AG04449 (cell line): Measurements from ENCODE around the gene EPB41.

Experiments used
- CTCF ChIA-PET: fragments of 350-600 bp; formaldehyde crosslinking; extraction: SDS; loops from one replicate; lab custom pipeline; 2021; ENCODE audit warnings: antibody characterized with exemption; lab: Yijun Ruan, JAX
- POLR2A ChIA-PET: fragments of 400-600, 350-600 bp; formaldehyde crosslinking; extraction: SDS; loops from one replicate; lab custom pipeline; 2020; ENCODE audit warnings: antibody characterized with exemption, inconsistent platforms; lab: Yijun Ruan, JAX
- DNase-seq: peaks from one replicate; pipeline ENCODE4 v3.0.0-alpha.2; 2010; ENCODE audit warnings: low read depth, low spot score
- H3K4me3 ChIP-seq: 2 replicates; pipeline ENCODE4 v1.5.1; 2011; ENCODE audit warnings: low read depth, mild to moderate bottlenecking, control low read depth, low read length
- TF ChIP-seq, protein P1 (sequence below): IDR thresholded peaks from one replicate; pipeline ENCODE4 v1.5.1; 2011; ENCODE audit warnings: mild to moderate bottlenecking, moderate library complexity, low read length, control low read depth, inconsistent platforms; ENCODE audit not compliant: insufficient read depth; ENCODE audit errors: missing control alignments

Gene EPB41

DNA sequence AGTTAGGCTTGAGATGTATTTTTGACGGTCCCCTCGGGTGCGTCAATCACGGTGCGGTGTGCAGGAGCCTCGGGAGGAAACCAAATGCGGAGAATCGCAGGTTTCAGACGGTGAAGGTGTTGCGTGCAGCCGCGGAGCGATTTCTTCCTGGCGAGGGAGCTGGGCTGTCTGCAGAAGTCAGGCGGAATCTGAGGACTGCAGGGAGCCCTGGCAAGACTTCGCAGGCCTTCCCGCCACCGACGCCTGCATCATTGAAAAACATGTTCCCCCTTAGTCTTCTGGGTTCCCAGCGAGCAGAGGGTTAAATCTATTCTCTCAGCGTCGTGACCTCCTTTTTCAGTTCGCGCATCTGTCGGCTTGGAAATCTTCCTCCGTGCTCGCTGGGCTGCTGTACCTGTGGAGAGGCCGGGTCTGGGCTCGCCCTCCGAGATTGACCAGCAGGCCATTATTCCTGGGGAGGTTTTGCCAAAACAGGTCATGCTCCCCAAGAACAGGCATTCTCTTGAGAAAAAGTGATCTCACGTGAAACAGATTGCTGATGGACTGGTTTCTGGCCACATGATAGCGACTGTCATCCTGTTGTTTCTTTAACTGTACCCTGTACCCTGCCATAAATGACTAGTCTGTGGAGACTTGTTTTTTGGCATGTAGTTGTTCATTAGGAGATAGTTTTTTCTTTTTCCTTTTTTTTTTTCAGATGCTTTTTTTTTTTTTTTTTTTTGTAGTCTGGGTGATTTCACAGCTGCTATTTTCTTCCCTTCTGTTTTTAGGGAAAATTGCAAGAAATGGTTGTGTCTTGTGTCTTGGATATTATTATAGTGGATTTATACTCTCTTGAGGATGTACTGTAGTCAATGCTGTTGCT lies 894 bp downstream of the EPB41 start:
- ChIA-PET CTCF (interaction anchor here (1.1 to 1.9 kb wide), 2 partner anchors 119 to 287 kb away, joined by 3 to 8 read pairs; no protein-coding TSS in a partner anchor), POLR2A (no interaction called here)
- H3K4me3 ChIP-seq, result peak overlapping the region; percentile 69
- DNase-seq, result no peak
- TF ChIP-seq, protein P1, sequence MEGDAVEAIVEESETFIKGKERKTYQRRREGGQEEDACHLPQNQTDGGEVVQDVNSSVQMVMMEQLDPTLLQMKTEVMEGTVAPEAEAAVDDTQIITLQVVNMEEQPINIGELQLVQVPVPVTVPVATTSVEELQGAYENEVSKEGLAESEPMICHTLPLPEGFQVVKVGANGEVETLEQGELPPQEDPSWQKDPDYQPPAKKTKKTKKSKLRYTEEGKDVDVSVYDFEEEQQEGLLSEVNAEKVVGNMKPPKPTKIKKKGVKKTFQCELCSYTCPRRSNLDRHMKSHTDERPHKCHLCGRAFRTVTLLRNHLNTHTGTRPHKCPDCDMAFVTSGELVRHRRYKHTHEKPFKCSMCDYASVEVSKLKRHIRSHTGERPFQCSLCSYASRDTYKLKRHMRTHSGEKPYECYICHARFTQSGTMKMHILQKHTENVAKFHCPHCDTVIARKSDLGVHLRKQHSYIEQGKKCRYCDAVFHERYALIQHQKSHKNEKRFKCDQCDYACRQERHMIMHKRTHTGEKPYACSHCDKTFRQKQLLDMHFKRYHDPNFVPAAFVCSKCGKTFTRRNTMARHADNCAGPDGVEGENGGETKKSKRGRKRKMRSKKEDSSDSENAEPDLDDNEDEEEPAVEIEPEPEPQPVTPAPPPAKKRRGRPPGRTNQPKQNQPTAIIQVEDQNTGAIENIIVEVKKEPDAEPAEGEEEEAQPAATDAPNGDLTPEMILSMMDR, result no peak

DNA sequence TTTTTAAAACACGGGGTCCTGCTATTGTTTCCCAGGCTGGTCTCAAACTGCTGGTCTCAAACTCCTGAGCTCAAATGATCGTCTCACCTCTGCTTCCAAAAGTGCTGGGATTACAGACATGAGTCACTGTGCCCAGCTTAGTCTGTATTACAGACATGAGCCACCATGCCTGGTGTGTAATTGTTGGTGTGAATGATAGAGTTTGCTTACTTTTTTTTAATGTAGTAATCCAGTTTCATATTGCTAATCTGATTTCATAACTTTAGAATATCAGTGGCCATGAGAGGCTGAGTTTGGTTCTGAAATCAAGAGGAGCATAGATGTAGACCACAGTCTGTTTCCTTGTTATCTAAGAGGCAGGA lies 3.4 kb downstream of the EPB41 start:
- no peak for DNase-seq
- H3K4me3 ChIP-seq, result no peak overlapping the region
- TF ChIP-seq, protein P1, result no peak
- ChIA-PET CTCF (interaction anchor here (1.5 to 1.8 kb wide), 3 partner anchors 9 to 117 kb away, joined by 3 to 4 read pairs (median 4); no protein-coding TSS in a partner anchor), POLR2A (no interaction called here)

DNA sequence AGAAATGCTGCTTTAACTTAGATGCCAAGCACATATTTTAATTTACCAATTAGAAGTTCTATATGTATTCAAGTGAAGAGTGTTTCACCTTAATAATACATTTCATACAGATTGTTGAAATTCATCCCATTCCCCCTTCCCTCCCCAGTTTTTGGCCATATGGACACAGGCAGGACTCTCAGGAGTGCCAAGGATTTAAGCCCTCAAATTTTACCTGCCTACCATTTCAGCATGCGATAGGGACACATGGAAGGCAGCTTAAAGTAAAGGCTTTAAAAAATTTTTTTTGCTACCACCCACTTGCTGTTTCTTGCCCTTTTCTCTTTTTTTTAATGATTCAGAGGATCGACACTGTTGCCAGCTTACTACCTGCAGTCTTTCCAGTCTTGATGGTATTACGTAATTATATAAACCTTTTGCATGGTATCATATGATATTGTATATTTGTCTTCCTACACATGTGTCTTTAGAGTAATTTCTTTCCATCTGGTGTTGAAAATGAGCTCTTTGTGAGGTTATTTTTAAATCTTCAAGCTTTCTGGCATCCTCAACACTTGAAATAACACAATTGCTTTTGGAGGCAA lies 7.0 kb downstream of the EPB41 start:
- H3K4me3 ChIP-seq, result no peak overlapping the region
- ChIA-PET POLR2A (no interaction called here), CTCF (interaction anchor here (0.6 kb wide), 1 partner anchor 28 kb away, joined by 3 read pairs; no protein-coding TSS in a partner anchor)
- DNase-seq, result no peak
- TF ChIP-seq, protein P1, result no peak

DNA sequence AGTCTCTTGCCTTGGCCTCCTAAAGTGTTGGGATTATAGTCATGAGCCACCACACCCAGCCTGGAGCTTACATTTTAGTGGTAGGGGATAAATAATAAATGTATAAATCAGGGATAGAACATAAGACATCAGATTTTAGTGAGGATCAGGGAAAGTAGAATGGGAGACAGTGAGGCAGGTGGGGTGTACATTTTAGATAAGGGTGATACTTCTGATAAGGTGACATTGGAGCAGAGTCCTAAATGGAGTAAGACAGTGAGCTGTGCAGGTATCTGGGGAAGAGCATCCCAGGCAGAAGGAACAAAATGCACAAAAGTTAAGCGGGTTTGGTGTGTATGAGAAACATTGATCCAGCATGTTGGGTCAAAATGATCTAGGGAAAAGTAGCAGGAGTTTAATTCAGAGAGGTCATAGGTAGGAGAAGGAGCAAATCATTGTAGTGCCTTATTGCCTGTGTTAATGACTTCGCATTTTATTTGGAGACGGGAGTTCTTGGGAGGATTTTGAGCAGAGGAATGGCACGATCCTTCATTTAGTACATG lies 11.1 kb downstream of the EPB41 start:
- H3K4me3 ChIP-seq, result no peak overlapping the region
- POLR2A ChIA-PET, result no interaction called here
- TF ChIP-seq, protein P1, result no peak
- no peak for DNase-seq
- CTCF ChIA-PET, result no interaction called here

DNA sequence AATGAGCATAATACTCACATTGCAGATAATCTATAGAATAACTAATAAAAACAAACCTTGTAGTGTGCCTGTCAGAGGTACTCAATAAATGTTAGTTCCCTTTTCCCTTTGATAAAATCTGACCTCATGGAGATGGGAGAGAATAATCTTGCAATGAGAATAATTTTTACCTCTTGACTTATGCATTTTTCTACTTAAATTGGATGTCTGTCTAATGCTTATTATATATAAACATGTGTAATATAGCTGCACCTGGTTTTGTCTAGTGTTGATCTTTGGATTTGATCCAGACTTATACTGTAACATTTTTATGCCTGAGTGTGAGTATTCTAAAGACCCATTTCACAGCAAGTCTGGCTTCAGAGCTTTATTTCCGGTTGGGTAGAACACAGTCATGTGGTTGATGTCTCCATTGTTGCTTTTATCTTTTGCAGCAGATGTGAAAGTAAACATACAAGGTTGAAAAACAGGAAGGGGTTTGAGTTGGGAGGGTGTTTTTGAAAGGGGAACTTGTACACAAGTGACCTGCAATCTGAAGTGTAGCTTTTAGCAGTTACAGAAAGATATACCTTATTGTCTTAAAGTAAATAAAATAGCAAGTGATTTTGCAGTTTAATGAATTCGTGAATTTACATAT lies 12.4 kb downstream of the EPB41 start:
- no peak for DNase-seq
- no peak overlapping the region for H3K4me3 ChIP-seq
- CTCF ChIA-PET, result interaction anchor here (1.0 to 2.6 kb wide), 2 partner anchors 10 to 106 kb away, joined by 4 to 12 read pairs; no protein-coding TSS in a partner anchor

More for the DNA sequence above, 12.4 kb downstream of the EPB41 start:
- POLR2A ChIA-PET, result no interaction called here
- TF ChIP-seq, protein P1, result no peak
